ENCODE measurements around the gene AKAP13.

- TF ChIP-seq CTCF (IDR thresholded peaks at IDR 0.05) (no peak), POLR2A (IDR thresholded peaks at IDR 0.05) (no peak), POLR2AphosphoS5 (IDR thresholded peaks at IDR 0.05) (no peak), EP300 (IDR thresholded peaks at IDR 0.05) (no peak)
Measured at GRCh38 chr15:85397151-85397550, 16.7 kb downstream of the AKAP13 start.
